OCI-LY7 (cell line): ENCODE results near the gene SRPK2.

Source experiments
- EZH2phosphoT487 ChIP-seq: fragments of 200-600 bp; sonication (generic); IDR thresholded peaks from 2 replicates; pipeline ENCODE4 v1.6.1; 2018; ENCODE audit warnings: low read depth, borderline replicate concordance, mild to moderate bottlenecking, mixed run types, antibody characterized with exemption, low read length, moderate library complexity, mixed read lengths
- TF ChIP-seq, protein P1 (sequence below): fragments of 200-600 bp; sonication (generic); conservative IDR thresholded peaks from 2 replicates; pipeline ENCODE4 v1.5.1; 2014; ENCODE audit warnings: mild to moderate bottlenecking, antibody characterized with exemption, low read length, moderate library complexity, mixed read lengths

DNA sequence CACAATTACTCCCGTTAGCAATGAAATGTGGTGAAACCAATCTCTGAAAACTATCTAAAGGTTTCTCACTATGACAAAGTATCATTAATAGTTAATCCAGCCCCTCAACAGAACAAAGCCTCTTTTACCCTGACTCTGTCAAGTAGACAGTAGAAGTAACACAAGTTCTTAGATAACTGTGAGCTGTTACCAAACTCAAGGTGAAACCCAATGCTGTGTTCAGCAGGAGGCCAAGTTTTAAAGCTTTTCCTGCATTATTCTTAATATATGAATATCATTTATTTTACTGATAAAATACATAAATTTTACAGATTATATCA, 109.1 kb downstream of the SRPK2 start:
- TF ChIP-seq, protein P1, sequence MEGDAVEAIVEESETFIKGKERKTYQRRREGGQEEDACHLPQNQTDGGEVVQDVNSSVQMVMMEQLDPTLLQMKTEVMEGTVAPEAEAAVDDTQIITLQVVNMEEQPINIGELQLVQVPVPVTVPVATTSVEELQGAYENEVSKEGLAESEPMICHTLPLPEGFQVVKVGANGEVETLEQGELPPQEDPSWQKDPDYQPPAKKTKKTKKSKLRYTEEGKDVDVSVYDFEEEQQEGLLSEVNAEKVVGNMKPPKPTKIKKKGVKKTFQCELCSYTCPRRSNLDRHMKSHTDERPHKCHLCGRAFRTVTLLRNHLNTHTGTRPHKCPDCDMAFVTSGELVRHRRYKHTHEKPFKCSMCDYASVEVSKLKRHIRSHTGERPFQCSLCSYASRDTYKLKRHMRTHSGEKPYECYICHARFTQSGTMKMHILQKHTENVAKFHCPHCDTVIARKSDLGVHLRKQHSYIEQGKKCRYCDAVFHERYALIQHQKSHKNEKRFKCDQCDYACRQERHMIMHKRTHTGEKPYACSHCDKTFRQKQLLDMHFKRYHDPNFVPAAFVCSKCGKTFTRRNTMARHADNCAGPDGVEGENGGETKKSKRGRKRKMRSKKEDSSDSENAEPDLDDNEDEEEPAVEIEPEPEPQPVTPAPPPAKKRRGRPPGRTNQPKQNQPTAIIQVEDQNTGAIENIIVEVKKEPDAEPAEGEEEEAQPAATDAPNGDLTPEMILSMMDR, result no peak
- TF ChIP-seq EZH2phosphoT487, result no peak
